Cardiac fibroblast (primary cell): Measurements from ENCODE around the gene PLPP7.

Experiments used
- DNase-seq, 2 donors: peaks; one replicate each; pipeline versions ENCODE4 v3.0.0 to v3.0.0-alpha.2; 2010; ENCODE audit warnings: low read depth in 2 of 2
- H3K4me3 ChIP-seq, 2 donors: replicated peaks in 1 of 2; 1 replicate in 1 of 2; 2 replicates in 1 of 2; pipeline ENCODE4 v1.5.1; 2011; ENCODE audit warnings: low read depth in 2 of 2, low read length in 2 of 2, mild to moderate bottlenecking in 2 of 2, moderate library complexity in 1 of 2
- CTCF ChIP-seq: IDR thresholded peaks from one replicate; pipeline ENCODE4 v1.5.1; 2011; ENCODE audit warnings: low read depth, mild to moderate bottlenecking, low read length, inconsistent platforms

Gene PLPP7

GRCh38 chr9:131290767-131291370 lies 1.3 kb downstream of the PLPP7 start:
- TF ChIP-seq CTCF: no peak
- H3K4me3 ChIP-seq: peak overlapping the region; percentile 40 to 64
- DNase-seq: no peak

- no peak for DNase-seq
- TF ChIP-seq CTCF: no peak
- no peak overlapping the region for H3K4me3 ChIP-seq
These were observed 2.3 kb downstream of the PLPP7 start for GRCh38 chr9:131291795-131292315.

GRCh38 chr9:131292937-131293336 lies 3.4 kb downstream of the PLPP7 start:
- DNase-seq: no peak
- TF ChIP-seq CTCF: no peak
- H3K4me3 ChIP-seq: no peak overlapping the region

GRCh38 chr9:131296460-131296859 lies 6.9 kb downstream of the PLPP7 start:
- DNase-seq: no peak
- TF ChIP-seq CTCF: no peak
- H3K4me3 ChIP-seq: no peak overlapping the region

GRCh38 chr9:131296906-131297500 lies 7.5 kb downstream of the PLPP7 start:
- TF ChIP-seq CTCF: no peak
- no peak overlapping the region for H3K4me3 ChIP-seq
- DNase-seq: no peak

- H3K4me3 ChIP-seq: no peak overlapping the region
- no peak for DNase-seq
- no peak for TF ChIP-seq CTCF
These were observed 8.4 kb downstream of the PLPP7 start for GRCh38 chr9:131297903-131298302.
